Endothelial cell of umbilical vein (primary cell): ENCODE results near the gene PARN. TPM values are rescaled to one million over a fixed set of nuclear protein-coding genes. Genes with fewer than 3 reads are reported as not detected.

ENCODE experiments used
- BruUV-seq: library from RNA; stranded (reverse); fragments of 400-500 nt; replicated peaks from 2 replicates; lab custom pipeline; 2021; lab: Mats Ljungman, UMichigan
- CTCF ChIA-PET: fragments of 300-600, 350-600 bp; sonication (Branson Sonifier 250); formaldehyde crosslinking; loops from one replicate; lab custom pipeline; 2021; ENCODE audit warnings: antibody characterized with exemption, inconsistent platforms; lab: Charles Lee
- POLR2A ChIA-PET: fragments of 300-600, 350-600 bp; sonication (Branson Sonifier 250); formaldehyde crosslinking; loops from one replicate; lab custom pipeline; 2021; ENCODE audit warnings: antibody characterized with exemption, inconsistent platforms; lab: Charles Lee
- DNase-seq: peaks from one replicate; pipeline ENCODE4 v3.0.0-alpha.2; 2011; ENCODE audit warnings: low read depth, low spot score
- FAIRE-seq: peaks from 2 replicates; lab custom pipeline; 2011; peaks lifted over from hg19 to GRCh38; lab: Jason Lieb, UNC
- H2AFZ ChIP-seq: 2 replicates; pipeline ENCODE4 v1.6.0; 2012; ENCODE audit warnings: low read depth, low read length, control low read depth, inconsistent platforms
- H3K27ac ChIP-seq: 2 replicates; pipeline ENCODE4 v1.5.1; 2011; ENCODE audit warnings: low read depth, mild to moderate bottlenecking, control low read depth, low read length, moderate library complexity; ENCODE audit not compliant: insufficient read depth
- H3K27me3 ChIP-seq, 2 experiments: 2 replicates each; pipeline versions ENCODE4 v1.6.0 to v1.6.1; 2011; ENCODE audit warnings: low read length in 2 of 2, mixed read lengths in 1 of 2; ENCODE audit not compliant: control insufficient read depth in 2 of 2, insufficient read depth in 2 of 2
- H3K36me3 ChIP-seq, 2 experiments: 2 replicates in 1 of 2; 3 replicates in 1 of 2; pipeline ENCODE4 v1.5.1; 2011; ENCODE audit warnings: low read length in 2 of 2, mild to moderate bottlenecking in 1 of 2, moderate library complexity in 1 of 2; ENCODE audit not compliant: control insufficient read depth in 2 of 2, insufficient read depth in 2 of 2; ENCODE audit errors: extremely low read depth in 1 of 2
- H3K4me1 ChIP-seq: 3 replicates; pipeline ENCODE4 v1.5.1; 2011; ENCODE audit warnings: mild to moderate bottlenecking, low read length; ENCODE audit not compliant: control insufficient read depth, insufficient read depth; ENCODE audit errors: extremely low read depth
- H3K4me2 ChIP-seq: 2 replicates; pipeline ENCODE4 v1.6.1; 2011; ENCODE audit warnings: low read length, control low read depth, mixed read lengths; ENCODE audit not compliant: insufficient read depth
- H3K4me3 ChIP-seq, 3 experiments: fragments of 200-600 bp in 1 of 3; sonication (generic), shearing (Covaris generic) in 1 of 3; replicated peaks in 1 of 3; 2 replicates each; pipeline ENCODE4 v1.5.1; 2011 to 2016; ENCODE audit warnings: control low read depth in 3 of 3, low read length in 3 of 3, mild to moderate bottlenecking in 2 of 3, inconsistent platforms in 1 of 3, low read depth in 1 of 3, moderate library complexity in 1 of 3; ENCODE audit not compliant: insufficient read depth in 1 of 3
- H3K79me2 ChIP-seq: 2 replicates; pipeline ENCODE4 v1.6.0; 2012; ENCODE audit warnings: low read length, inconsistent platforms; ENCODE audit not compliant: control insufficient read depth, insufficient read depth
- H3K9ac ChIP-seq: replicated peaks from 2 replicates; pipeline ENCODE3; 2011; ENCODE audit warnings: low read length, control low read depth; ENCODE audit not compliant: insufficient read depth; ENCODE audit errors: extremely low read depth
- H3K9me1 ChIP-seq: replicated peaks from 3 replicates; pipeline ENCODE4 v1.6.0; 2011; ENCODE audit warnings: mild to moderate bottlenecking, low read length; ENCODE audit not compliant: control insufficient read depth, insufficient read depth; ENCODE audit errors: extremely low read depth
- H3K9me3 ChIP-seq: replicated peaks from 2 replicates; pipeline ENCODE4 v1.5.1; 2012; ENCODE audit warnings: low read length, inconsistent platforms; ENCODE audit not compliant: control insufficient read depth, insufficient read depth
- H4K20me1 ChIP-seq: replicated peaks from 2 replicates; pipeline ENCODE3; 2011; ENCODE audit warnings: mild to moderate bottlenecking, low read length; ENCODE audit not compliant: control insufficient read depth, insufficient read depth; ENCODE audit errors: extremely low read depth
- EZH2 ChIP-seq: IDR thresholded peaks from 2 replicates; pipeline ENCODE4 v1.6.1; 2012; ENCODE audit warnings: borderline replicate concordance, low read depth, mild to moderate bottlenecking, moderate library complexity, low read length, inconsistent platforms; ENCODE audit not compliant: severe bottlenecking
- FOS ChIP-seq: IDR thresholded peaks from 2 replicates; pipeline ENCODE4 v1.6.1; 2011; ENCODE audit warnings: mild to moderate bottlenecking, low read length, moderate library complexity, borderline replicate concordance; ENCODE audit not compliant: insufficient read depth
- GATA2 ChIP-seq: IDR thresholded peaks from 2 replicates; pipeline ENCODE4 v1.7.0; 2011; ENCODE audit warnings: low read depth, mild to moderate bottlenecking, moderate library complexity, mixed read lengths, low read length; ENCODE audit not compliant: insufficient read length, insufficient read depth
- JUN ChIP-seq: IDR thresholded peaks from 2 replicates; pipeline ENCODE4 v1.6.1; 2011; ENCODE audit warnings: borderline replicate concordance, low read depth; ENCODE audit not compliant: insufficient read length, insufficient read depth
- MYC ChIP-seq: IDR thresholded peaks from one replicate; pipeline ENCODE4 v1.6.1; 2011; ENCODE audit warnings: mild to moderate bottlenecking, low read depth, low read length
- POLR2A ChIP-seq: IDR thresholded peaks from 2 replicates; pipeline ENCODE4 v1.6.1; 2012; ENCODE audit warnings: low read depth, mild to moderate bottlenecking, control low read depth, low read length
- POLR2AphosphoS5 ChIP-seq: IDR thresholded peaks from 2 replicates; pipeline ENCODE4 v1.6.1; 2012; ENCODE audit warnings: low read depth, mild to moderate bottlenecking, control low read depth, low read length, moderate library complexity; ENCODE audit not compliant: insufficient read depth
- dilution Hi-C: fragments of 300-500 bp; cut with MboI; formaldehyde crosslinking; loops from one replicate; pipeline ENCODE4 v1.15.0; 2019; ENCODE audit warnings: low sequenced_read_pairs; ENCODE audit not compliant: extremely low pct_ligation_motif_present
- intact Hi-C: fragments of 100-400 bp; cut with micrococcal nuclease; formaldehyde crosslinking; loops from one replicate; pipeline ENCODE4 v1.10.0; 2022
- polyA plus RNA-seq, 4 experiments: library from polyadenylated mRNA; depleted of rRNA in 3 of 4; stranded (reverse) in 3 of 4; unstranded in 1 of 4; fragments of >200 nt; gene quantifications; 2 replicates each; pipeline versions ENCODE4 v1.2.1 to v1.2.3, GENCODE V29; 2011 to 2012; ENCODE audit warnings: missing spikeins in 1 of 4
- total RNA-seq: library from RNA; stranded (reverse); gene quantifications from 2 replicates; pipeline ENCODE4 v1.2.3, GENCODE V29; 2021
- TF ChIP-seq, protein P1 (sequence below), 2 donors: IDR thresholded peaks; 1 replicate in 1 of 2; 2 replicates in 1 of 2; pipeline ENCODE4 v1.5.1; 2011; ENCODE audit warnings: low read length in 2 of 2, mild to moderate bottlenecking in 2 of 2, moderate library complexity in 2 of 2, control low read depth in 1 of 2, inconsistent platforms in 1 of 2, low read depth in 1 of 2; ENCODE audit not compliant: insufficient read depth in 1 of 2; ENCODE audit errors: extremely low read depth in 1 of 2
- TF ChIP-seq, protein P2 (sequence below): IDR thresholded peaks from 2 replicates; pipeline ENCODE4 v1.6.1; 2011; ENCODE audit not compliant: insufficient read depth, insufficient read length

The PARN gene
- total and polyA plus RNA-seq, 2 donors (not counting 3 experiments of a cell fraction or from before 2014, with no cell fraction given), result 16.9 to 24.6 TPM

DNA sequence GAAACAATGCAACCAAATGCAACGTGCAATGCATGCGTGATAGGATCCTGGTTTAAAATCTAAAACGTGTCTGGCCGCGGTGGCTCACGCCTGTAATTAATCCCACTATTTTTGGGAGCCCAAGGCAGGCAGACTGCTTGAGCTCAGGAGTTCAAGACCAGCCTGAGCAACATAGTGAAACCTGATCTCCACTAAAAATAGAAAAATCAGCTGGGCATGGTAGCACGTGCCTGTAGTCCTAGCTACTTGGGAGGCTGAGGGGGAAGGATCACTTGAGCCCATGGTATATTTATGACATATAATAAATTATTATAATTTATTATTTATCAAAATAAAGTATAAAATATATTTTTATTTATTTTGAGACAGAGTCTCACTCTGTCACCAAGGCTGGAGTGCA is 241.8 kb downstream of the PARN start:
- no peaks in the 10 kb centered on the region for H3K27me3 ChIP-seq
- dilution Hi-C loops, result no loop called here
- DNase-seq (no peak), FAIRE-seq (no peak)
- H3K4me1 ChIP-seq, result no peaks in the 10 kb centered on the region
- CTCF ChIA-PET, result interaction anchor here (1.5 to 1.7 kb wide), 2 partner anchors 10 to 140 kb away, joined by 3 read pairs; no protein-coding TSS in a partner anchor
- H3K27ac ChIP-seq, result no peak overlapping the region
- no peaks in the 10 kb centered on the region for H3K36me3 ChIP-seq
- intact Hi-C loops, result no loop called here
- no peaks in the 10 kb centered on the region for H4K20me1 ChIP-seq
- no peak overlapping the region for H3K4me3 ChIP-seq
- no TSS peak for BruUV-seq
- H3K4me2 ChIP-seq, result no peak overlapping the region
- no peaks in the 10 kb centered on the region for H3K9me3 ChIP-seq
- no peaks in the 10 kb centered on the region for H3K9me1 ChIP-seq
- no peaks in the 10 kb centered on the region for H3K79me2 ChIP-seq
- no peak overlapping the region for H2AFZ ChIP-seq
- TF ChIP-seq GATA2 (no peak), MYC (no peak), JUN (no peak), POLR2AphosphoS5 (no peak), POLR2A (no peak), FOS (no peak), EZH2 (no peak)
- TF ChIP-seq, protein P1, sequence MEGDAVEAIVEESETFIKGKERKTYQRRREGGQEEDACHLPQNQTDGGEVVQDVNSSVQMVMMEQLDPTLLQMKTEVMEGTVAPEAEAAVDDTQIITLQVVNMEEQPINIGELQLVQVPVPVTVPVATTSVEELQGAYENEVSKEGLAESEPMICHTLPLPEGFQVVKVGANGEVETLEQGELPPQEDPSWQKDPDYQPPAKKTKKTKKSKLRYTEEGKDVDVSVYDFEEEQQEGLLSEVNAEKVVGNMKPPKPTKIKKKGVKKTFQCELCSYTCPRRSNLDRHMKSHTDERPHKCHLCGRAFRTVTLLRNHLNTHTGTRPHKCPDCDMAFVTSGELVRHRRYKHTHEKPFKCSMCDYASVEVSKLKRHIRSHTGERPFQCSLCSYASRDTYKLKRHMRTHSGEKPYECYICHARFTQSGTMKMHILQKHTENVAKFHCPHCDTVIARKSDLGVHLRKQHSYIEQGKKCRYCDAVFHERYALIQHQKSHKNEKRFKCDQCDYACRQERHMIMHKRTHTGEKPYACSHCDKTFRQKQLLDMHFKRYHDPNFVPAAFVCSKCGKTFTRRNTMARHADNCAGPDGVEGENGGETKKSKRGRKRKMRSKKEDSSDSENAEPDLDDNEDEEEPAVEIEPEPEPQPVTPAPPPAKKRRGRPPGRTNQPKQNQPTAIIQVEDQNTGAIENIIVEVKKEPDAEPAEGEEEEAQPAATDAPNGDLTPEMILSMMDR (IDR thresholded peaks at IDR 0.05; ENCODE audit: extremely low read depth in 1 of 2, insufficient read depth in 1 of 2, low read depth in 1 of 2, low read length in 2 of 2), result no peak
- TF ChIP-seq, protein P2, sequence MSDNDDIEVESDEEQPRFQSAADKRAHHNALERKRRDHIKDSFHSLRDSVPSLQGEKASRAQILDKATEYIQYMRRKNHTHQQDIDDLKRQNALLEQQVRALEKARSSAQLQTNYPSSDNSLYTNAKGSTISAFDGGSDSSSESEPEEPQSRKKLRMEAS, result no peak
- H3K9ac ChIP-seq, result no peak overlapping the region
- POLR2A ChIA-PET, result no interaction called here
